Measurements from ENCODE around the gene COL4A1.

The COL4A1 gene

DNA sequence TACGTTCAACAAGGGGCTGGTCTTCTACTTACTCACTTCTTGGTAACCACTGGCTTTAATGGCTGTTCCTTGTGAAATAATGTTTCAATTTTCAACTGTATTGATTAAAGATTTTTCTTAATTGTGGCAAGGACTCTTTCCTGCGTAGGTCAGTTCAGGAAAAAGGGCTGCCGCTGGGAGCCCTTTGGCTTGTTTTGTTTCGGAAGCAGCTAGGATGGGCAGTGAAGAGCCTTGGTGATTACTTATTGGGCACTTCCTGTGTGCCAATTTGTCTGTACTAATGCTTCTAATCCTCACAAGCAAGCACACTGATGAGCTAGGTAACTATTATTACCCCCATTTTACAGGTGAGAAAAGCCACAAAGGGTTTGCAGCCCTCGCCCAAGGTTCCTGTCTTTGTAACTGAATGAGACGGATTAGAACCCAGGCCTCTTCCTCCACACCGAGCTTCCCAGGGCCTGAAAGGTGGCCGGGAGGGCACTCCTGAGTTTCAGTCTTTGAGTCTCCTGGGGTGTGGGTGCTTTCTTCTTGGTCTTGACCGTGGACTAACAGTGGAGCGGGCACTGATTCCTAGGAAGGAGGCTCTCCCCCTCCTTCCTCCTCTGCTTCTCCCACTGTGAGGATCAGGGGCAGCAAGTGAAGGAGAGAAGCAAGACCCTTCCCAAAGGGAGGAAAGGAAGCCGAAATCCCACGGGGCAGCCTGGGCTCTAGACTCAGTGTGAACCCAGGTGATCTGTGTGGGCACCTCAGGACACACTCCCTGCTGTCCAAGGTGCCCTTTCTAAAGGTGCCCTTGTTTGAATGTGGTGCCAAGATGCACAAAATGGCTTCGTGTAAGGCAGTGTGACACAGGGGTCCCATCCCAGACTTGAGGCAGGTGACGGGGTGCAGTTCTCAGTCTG is 3.8 kb upstream of the COL4A1 start:
- DNase-seq (ENCODE audit: low read depth in 2 of 3, low spot score in 2 of 3), result no peak

DNA sequence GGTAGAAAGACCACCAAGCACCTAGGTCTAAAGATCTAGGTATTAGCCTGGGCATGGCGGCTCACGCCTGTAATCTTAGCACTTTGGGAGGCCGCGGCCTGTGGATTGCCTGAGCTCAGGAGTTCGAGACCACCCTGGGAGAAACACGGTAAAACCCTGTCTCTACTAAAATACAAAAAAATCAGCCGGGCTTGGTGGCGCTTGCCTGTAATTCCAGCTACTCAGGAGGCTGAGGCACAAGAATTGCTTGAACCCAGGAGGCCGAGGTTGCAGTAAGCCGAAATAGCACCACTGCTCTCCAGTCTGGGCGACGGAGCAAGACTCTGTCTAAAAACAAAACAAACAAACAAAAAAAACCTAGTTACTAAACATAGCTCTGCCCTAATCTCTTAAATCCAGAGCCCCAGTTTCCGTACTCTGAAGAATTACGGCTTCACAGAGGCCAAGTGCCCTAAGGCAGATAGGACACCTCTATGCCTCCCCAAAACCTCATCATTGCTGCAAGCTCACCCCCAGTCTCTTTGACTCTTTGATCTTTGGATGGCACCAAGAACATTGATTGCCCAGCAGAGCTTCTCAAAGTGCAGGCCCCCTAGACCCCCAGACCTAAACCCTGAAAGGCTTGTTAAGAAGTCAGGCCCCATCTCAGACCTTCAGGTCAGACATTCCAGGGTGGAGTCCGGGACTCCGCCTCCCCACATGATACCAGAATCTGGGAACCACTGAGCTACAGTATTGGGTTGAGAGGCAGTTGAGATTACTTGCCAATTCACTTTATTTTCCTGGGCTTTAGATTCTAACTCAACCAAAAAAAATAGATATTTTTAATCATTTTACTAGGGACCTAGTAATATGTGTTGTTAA is 2.9 kb upstream of the COL4A1 start:
- no peak for DNase-seq (ENCODE audit: low read depth in 2 of 3, low spot score in 2 of 3)

GRCh38 chr13:110308656-110309359 is 1.9 kb upstream of the COL4A1 start:
- no peak for DNase-seq (ENCODE audit: low read depth in 2 of 3, low spot score in 2 of 3)

DNA sequence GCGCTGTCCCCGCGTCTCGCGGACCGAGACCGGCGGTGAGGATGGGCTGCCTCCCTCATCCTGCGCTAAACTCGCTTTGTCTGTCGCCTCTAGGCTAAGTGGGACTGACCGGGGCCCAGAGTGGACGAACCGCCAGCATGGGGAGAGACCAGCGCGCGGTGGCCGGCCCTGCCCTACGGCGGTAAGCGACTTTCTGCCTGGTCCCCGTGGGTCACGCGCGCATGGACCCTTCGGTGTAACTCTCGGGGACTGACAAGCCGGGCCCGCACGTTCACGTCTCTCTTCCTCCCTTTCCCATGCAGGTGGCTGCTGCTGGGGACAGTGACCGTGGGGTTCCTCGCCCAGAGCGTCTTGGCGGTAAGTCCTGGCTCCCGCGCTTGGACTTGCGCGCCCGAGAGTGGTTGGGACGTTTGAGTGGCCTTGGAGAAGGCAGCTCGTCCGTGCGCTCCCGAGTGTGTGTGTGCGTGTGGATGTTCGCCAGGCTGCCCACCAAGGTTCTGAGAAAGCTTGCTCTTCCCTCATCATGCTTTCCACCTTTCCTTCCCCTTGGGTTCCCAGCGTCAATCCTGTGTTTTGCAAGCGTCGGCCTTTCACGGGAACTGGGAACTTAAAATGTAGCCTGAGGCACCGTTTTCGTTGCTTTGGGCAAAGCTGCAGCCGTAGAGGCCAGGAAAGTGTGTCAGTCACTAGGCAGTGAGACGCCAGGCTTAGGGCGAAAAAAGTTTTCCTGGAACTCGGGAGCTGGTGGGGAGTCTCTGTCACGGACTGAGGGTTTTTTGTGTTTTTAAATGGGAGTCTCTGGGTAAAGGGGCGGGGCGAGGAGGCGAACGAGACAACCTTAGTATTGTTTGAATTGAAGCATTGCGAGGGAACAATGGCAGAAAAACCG is 1.1 kb upstream of the COL4A1 start:
- no peak for DNase-seq (ENCODE audit: low read depth in 2 of 3, low spot score in 2 of 3)

DNA sequence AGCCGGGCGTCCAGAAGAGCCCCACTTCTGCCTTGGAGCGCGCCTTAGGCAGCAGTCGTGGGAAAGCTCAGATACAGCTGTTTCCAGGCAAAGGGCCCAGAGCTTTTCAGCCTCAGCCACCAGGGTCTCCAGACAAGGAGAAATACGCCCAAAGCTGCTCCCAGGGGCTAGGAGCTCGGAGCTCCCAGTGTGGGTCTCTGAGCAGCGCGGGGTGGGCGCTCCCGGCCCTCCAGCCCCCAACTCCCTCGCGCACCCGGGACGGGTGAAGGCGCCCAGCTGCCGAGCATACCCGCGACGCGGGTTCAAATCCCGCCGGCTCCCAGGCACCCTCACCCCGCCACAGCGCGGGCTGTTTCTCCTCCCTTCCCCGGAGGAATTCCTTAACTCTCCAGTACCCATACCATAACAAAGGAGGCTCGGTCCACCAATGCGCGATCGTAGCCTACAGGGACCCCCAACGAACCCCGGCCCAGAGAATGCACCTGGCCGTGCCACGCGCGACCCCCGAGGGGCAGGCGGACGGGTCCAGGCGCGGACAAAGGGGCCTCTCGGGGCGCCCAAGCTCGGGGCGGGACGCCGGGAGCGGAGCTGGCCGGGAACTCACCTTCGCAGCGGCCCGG is 507 bp downstream of the COL4A1 start:
- DNase-seq (ENCODE audit: low read depth in 2 of 3, low spot score in 2 of 3), result no peak

- DNase-seq (ENCODE audit: low read depth in 2 of 3, low spot score in 2 of 3), result no peak
These were observed 1.0 kb downstream of the COL4A1 start for GRCh38 chr13:110305949-110306339.

GRCh38 chr13:110305544-110305943 is 1.4 kb downstream of the COL4A1 start:
- no peak for DNase-seq (ENCODE audit: low read depth in 2 of 3, low spot score in 2 of 3)

DNA sequence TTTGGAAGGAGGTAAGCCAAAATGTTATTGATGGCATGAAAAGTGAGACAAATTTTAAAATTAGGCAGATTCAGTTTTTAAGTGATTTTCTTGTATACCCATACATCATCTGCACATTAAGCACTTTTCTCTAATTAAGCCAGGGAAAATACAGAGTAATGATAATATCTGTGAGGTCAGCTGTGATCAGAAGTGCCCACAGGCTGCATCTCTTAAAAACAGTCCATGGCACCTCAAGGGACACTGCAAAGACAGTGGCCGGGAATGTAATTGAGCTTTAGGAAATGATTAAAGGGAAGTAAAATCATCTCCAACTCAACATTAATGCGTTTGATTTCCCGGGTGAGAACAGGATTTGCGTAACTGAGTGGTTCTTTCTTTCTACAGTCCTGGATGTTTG is 2.0 kb downstream of the COL4A1 start:
- no peak for DNase-seq (ENCODE audit: low read depth in 2 of 3, low spot score in 2 of 3)

DNA sequence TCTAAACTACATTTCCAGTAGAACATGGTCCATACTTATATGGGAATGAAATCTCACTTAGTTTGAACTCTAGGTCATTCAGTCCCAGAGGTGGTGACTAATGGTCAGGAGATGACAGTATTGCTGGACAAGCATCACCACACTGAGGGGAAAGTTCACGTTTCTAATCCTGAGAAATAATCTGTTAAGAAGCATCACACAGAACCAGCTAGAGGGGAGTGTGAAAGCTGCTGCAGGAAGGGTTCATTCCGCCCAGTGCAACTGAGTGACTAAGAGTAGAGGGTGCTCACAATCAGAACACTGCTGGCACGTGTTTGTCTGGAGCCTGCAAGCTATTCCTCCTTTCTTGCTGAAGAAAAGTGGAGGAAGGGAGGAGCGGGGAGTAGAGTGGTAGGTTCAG is 2.7 kb downstream of the COL4A1 start:
- DNase-seq (ENCODE audit: low read depth in 2 of 3, low spot score in 2 of 3), result no peak

- no peak for DNase-seq (ENCODE audit: low read depth in 2 of 3, low spot score in 2 of 3)
These were observed 3.3 kb downstream of the COL4A1 start for GRCh38 chr13:110303644-110304043.

GRCh38 chr13:110302997-110303396 is 4.0 kb downstream of the COL4A1 start:
- no peak for DNase-seq (ENCODE audit: low read depth in 2 of 3, low spot score in 2 of 3)

DNA sequence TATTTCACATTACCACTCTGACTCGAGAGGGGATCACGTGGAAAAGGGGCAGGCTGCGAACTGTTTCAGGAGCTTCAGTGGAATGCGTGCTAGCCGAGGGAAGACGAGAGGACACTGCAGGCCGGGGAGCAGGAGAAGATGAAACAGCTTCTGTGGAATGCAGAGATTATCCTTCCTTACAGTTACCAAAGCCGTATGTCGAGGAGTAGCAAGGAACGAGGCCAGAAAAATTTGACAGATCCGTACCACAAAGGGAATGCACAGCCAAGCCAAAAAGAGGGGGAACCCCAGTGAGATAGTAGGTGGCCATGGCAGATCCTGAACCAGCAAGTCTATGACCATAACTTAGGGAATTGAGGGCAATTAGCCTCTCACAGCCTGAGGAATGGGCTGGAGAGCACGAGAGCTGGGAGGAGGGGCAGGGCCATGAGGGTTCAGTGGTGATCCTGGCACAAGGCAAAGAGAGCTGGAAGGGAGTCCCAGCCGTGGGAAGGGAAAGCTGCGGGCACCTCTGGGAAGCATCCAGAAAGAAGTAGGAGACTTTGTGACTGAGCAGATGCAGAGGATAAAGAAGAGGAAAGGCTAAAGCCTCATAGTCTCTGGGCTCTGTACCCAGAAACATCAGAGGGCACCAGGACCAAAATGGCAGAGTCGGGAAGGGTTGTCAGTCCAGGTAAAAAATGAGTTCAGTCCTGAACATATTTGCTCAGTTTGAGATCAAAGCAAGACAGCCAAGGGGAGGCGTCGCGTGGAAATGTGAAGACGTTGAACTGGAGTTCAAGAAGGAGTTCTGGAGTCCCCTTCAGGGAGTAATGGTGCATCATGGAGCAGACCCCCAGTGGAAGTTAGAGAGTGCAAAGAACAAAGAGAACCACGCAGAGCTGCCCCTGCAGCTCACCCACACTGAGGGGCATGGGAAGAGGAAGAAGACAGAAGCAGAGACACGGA is 5.1 kb downstream of the COL4A1 start:
- no peak for DNase-seq (ENCODE audit: low read depth in 2 of 3, low spot score in 2 of 3)

- DNase-seq (ENCODE audit: low read depth in 2 of 3, low spot score in 2 of 3), result no peak
These were observed 5.9 kb downstream of the COL4A1 start for GRCh38 chr13:110301083-110301482.

DNA sequence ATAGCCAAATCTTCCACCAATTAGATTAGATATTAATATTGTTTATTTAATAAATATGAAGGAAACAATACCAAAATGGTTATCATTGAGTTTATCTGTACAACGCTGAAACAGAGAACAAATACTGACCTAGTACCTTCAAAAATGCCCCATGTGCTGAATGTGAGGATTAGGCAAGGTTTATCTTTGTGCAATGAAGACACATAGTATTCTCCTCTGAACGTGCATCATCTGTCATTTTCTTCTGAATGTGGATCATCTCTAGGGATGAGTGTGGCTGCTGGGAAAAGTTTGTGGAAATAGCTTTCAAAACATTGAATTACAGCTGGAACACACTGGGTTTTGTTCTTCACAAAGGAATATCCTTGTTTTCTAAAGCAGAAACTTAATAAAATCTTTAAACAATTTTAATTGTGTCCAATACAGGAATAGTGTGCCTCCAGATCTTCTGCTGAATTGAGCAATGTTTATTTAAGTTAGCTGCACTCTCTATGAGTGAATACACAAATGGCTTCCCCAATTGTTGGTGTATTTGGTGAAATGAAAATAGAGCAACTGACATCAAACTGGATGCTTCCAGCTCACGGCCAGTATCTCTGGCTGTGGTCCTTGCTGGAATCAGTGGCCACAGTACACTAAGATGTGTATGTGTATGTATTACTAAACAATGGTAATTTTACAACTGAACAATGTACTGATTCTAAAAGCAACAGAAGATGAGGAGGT is 6.7 kb downstream of the COL4A1 start:
- no peak for DNase-seq (ENCODE audit: low read depth in 2 of 3, low spot score in 2 of 3)

GRCh38 chr13:110299283-110299840 is 7.6 kb downstream of the COL4A1 start:
- DNase-seq (ENCODE audit: low read depth in 2 of 3, low spot score in 2 of 3), result no peak

DNA sequence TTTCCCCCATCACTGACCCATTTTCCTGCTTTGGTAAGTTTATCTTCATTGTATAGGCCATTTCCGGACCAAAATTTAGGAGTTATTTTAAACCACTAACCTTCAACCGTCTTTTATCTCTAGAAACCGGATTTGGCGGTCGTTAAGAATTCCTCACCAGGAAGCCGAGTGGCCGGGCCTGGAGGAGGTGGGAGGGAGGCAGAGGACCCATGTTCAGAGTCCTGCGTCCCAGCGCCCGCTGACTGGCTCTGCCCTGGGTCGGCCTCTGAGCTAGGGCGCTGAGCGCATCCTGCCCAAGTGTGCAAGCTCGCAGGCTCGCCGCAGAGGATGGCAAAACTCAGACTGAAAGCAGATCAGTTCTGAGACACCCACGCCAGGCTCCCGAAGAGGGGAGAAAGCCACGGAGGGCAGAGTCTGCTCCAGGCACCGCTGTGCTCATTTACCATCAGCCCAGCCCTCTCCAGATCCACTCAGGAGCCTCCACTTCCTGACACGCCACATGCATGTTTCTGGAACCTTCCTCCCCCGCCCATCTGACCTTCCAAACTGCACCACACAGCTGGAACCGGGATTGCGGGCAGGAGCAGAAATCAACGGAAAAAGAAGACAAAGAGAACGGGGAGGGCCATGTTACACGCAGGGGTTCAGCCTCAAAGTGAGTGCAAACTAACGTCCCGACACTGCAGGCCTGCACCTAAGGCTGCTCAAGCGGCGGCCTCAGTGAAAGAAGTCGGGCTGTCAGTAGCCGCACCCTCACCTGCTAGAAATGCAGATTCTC is 8.3 kb downstream of the COL4A1 start:
- DNase-seq (ENCODE audit: low read depth in 2 of 3, low spot score in 2 of 3), result no peak

DNA sequence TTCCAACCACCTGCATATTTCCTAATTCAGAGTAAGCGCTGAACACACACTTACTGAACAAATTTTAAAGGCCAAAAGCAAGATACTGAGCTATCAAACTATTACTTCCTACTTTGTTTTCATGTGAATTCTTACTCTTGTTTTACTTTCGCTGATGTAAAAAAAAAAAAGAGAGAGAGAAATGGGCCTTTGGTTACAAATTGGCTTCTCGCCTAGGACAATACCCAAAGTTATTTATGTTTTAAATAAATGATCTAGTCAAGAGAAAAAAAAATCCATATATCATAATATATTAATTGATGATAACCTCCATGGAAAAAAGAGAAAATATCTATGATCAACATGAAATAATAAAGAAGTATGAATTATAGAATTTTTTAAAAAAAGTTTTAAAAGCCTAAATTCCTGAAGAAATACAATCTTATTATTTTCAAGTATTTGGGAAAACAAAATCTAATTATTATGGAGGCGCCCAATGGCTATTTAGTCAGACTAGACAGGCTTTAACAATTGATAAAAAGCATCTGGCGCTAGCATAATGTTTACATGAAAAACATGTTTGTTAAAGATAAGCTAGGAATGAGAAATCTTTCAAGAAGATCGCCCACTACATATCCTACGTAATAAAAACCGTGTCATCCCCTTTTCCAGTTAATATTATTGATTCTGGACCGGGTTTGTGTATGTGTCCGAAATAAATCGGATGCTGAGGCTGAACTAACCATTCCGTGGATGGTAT is 9.0 kb downstream of the COL4A1 start:
- DNase-seq (ENCODE audit: low read depth in 2 of 3, low spot score in 2 of 3), result no peak
